Measurements from ENCODE around the gene NGRN.

- TF ChIP-seq, protein P1, sequence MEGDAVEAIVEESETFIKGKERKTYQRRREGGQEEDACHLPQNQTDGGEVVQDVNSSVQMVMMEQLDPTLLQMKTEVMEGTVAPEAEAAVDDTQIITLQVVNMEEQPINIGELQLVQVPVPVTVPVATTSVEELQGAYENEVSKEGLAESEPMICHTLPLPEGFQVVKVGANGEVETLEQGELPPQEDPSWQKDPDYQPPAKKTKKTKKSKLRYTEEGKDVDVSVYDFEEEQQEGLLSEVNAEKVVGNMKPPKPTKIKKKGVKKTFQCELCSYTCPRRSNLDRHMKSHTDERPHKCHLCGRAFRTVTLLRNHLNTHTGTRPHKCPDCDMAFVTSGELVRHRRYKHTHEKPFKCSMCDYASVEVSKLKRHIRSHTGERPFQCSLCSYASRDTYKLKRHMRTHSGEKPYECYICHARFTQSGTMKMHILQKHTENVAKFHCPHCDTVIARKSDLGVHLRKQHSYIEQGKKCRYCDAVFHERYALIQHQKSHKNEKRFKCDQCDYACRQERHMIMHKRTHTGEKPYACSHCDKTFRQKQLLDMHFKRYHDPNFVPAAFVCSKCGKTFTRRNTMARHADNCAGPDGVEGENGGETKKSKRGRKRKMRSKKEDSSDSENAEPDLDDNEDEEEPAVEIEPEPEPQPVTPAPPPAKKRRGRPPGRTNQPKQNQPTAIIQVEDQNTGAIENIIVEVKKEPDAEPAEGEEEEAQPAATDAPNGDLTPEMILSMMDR (IDR thresholded peaks at IDR 0.05; ENCODE audit: insufficient read depth, low read length, poor library complexity, severe bottlenecking) = no peak
- TF ChIP-seq EZH2phosphoT487 (conservative IDR thresholded peaks at IDR 0.05; ENCODE audit: low read length) = no peak
These were observed 28.7 kb downstream of the NGRN start for GRCh38 chr15:90294159-90294558.

All from SU-DHL-6 (cell line).